AG04450 (cell line): Measurements from ENCODE around the gene MX2. TPM values are rescaled to one million over a fixed set of nuclear protein-coding genes. Genes with fewer than 3 reads are reported as not detected.
A peak's percentile ranks its signal among the peaks of the same experiment; 100 is the strongest.

Source experiments
- CTCF ChIA-PET: fragments of 300-600, 350-600 bp; formaldehyde crosslinking; extraction: SDS; loops from one replicate; lab custom pipeline; 2022; ENCODE audit warnings: antibody characterized with exemption, inconsistent platforms; lab: Charles Lee
- POLR2A ChIA-PET: fragments of 350-600 bp; formaldehyde crosslinking; extraction: SDS; loops from one replicate; lab custom pipeline; 2021; ENCODE audit warnings: antibody characterized with exemption, inconsistent platforms; lab: Yijun Ruan, JAX
- DNase-seq: peaks from one replicate; pipeline ENCODE4 v3.0.0-alpha.2; 2011; ENCODE audit warnings: low read depth, low spot score
- H3K27ac ChIP-seq: one replicate; pipeline ENCODE4 v1.5.1; 2012; ENCODE audit warnings: low read depth, low read length, control low read depth
- H3K27me3 ChIP-seq: one replicate; pipeline ENCODE4 v1.6.0; 2012; ENCODE audit warnings: low read length; ENCODE audit not compliant: control insufficient read depth, insufficient read depth
- H3K4me3 ChIP-seq: 2 replicates; pipeline ENCODE4 v1.5.1; 2011; ENCODE audit warnings: mild to moderate bottlenecking, low read depth, low read length, control low read depth
- H3K9me3 ChIP-seq: 2 replicates; pipeline ENCODE4 v1.5.1; 2012; ENCODE audit warnings: low read length; ENCODE audit not compliant: control insufficient read depth, insufficient read depth
- polyA plus RNA-seq: library from polyadenylated mRNA; depleted of rRNA; stranded (reverse); fragments of >200 nt; gene quantifications from 2 replicates; pipeline ENCODE4 v1.2.3, GENCODE V29; 2011
- TF ChIP-seq, protein P1 (sequence below): IDR thresholded peaks from 2 replicates; pipeline ENCODE4 v1.5.1; 2011; ENCODE audit warnings: low read depth, low read length, control low read depth, inconsistent platforms

The MX2 gene
- polyA plus RNA-seq, 1 experiment: 0.82 TPM

DNA sequence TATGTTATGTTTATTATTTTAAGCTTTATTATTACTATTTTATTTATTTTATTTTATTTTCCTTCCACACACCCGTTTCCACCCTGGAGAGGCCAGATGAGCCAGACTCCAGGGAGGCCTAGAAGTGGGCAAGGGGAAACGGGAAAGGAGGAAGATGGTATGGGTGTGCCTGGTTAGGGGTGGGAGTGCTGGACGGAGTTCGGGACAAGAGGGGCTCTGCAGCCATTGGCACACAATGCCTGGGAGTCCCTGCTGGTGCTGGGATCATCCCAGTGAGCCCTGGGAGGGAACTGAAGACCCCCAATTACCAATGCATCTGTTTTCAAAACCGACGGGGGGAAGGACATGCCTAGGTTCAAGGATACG is 63.7 kb downstream of the MX2 start:
- Histone ChIP-seq H3K27ac (no peak overlapping the region), H3K9me3 (no peaks in the 10 kb centered on the region; the same call in 1 of the 2 replicates), H3K27me3 (peaks cover 19% of the 10 kb centered on the region), H3K4me3 (peak overlapping the region; percentile 55)
- ChIA-PET POLR2A (no interaction called here), CTCF (no interaction called here)
- TF ChIP-seq, protein P1, sequence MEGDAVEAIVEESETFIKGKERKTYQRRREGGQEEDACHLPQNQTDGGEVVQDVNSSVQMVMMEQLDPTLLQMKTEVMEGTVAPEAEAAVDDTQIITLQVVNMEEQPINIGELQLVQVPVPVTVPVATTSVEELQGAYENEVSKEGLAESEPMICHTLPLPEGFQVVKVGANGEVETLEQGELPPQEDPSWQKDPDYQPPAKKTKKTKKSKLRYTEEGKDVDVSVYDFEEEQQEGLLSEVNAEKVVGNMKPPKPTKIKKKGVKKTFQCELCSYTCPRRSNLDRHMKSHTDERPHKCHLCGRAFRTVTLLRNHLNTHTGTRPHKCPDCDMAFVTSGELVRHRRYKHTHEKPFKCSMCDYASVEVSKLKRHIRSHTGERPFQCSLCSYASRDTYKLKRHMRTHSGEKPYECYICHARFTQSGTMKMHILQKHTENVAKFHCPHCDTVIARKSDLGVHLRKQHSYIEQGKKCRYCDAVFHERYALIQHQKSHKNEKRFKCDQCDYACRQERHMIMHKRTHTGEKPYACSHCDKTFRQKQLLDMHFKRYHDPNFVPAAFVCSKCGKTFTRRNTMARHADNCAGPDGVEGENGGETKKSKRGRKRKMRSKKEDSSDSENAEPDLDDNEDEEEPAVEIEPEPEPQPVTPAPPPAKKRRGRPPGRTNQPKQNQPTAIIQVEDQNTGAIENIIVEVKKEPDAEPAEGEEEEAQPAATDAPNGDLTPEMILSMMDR: no peak
- DNase-seq: no peak

DNA sequence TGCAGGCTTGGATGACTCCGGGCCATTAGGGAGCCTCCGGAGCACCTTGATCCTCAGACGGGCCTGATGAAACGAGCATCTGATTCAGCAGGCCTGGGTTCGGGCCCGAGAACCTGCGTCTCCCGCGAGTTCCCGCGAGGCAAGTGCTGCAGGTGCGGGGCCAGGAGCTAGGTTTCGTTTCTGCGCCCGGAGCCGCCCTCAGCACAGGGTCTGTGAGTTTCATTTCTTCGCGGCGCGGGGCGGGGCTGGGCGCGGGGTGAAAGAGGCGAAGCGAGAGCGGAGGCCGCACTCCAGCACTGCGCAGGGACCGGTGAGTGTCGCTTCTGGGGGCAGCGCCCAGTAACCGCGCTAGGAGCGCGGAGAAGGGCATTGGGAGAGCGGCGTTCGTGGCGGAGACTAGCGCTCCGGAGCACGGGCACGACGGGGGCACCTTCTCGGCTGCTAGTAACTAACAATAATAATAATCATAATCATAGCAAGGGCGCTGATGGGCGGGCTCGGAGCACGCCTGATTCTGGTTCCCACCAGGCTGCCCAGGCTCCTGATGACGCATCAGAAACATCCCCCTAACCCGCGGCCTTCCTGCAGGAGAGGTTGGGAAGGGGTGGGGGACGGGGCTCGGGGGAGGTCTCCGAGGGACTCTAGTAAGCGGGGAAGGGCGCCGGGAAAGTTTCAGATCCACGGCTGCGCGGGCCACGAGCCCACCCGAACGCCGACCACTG is 64.3 kb downstream of the MX2 start, which contains the start of gene MX1:
TSS of gene MX1 (plus strand) at position 286 of the 722 bp plus-strand sequence. CDS start 5,832 bp downstream, outside the sequence.
- no peaks in the 10 kb centered on the region for H3K9me3 ChIP-seq
- CTCF ChIA-PET: no interaction called here
- no peak for DNase-seq
- TF ChIP-seq, protein P1: no peak
- POLR2A ChIA-PET: no interaction called here
- peak within 1 kb of the TSS; percentile 55 for H3K4me3 ChIP-seq
- H3K27ac ChIP-seq: no peak within 1 kb of the TSS
- H3K27me3 ChIP-seq: peaks cover 19% of the 10 kb centered on the region

DNA sequence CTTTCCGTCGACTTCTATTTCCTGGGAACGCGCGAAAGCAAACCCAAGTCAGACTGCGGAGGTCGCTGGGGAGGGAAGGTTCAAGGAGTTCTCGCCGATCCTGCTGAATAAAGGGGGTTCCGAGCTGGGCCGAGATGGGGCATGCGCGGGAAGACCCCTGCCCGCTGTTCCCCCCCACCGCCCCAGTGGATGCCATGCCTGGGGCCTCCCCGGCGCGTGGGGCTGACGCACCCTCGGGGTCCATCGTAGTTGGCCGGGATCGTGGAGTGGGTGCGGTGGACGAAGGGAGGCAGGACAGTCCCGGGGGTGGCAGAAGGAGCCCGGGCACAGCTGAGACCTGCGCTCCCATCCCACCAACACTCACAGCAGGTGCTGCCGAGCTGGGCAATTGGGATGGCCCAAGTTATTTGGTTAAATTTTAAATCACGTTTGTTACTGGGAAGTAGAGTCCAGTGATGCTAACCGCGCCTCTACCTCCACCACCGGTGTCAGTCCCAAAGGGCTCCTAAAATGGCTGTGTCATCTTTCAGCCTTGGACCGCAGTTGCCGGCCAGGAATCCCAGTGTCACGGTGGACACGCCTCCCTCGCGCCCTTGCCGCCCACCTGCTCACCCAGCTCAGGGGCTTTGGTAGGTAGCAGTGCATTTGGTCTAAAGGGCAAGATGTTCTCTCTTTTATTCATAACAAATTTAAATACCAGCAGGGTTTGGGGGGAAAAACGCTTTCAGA is 65.0 kb downstream of the MX2 start:
- CTCF ChIA-PET: no interaction called here

DNA sequence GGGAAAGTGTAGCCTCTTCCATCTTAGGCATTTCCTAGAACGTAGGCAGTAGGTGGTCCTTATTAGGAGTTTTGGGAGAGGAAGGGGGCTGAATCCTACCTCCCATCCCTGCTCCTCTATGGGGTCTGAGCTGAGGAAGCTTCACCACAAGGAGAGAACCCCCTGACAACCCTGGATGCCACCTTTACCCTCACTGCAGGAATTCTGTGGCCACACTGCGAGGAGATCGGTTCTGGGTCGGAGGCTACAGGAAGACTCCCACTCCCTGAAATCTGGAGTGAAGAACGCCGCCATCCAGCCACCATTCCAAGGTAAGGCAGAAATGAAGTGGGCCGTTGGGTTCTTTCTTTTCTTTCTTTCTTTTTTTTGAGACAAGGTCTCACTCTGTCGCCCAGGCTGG is 65.7 kb downstream of the MX2 start:
- POLR2A ChIA-PET: no interaction called here
- Histone ChIP-seq H3K27ac (no peak overlapping the region), H3K9me3 (no peaks in the 10 kb centered on the region), H3K27me3 (peaks cover 19% of the 10 kb centered on the region), H3K4me3 (no peak overlapping the region)
- TF ChIP-seq, protein P1: no peak
- no peak for DNase-seq
- CTCF ChIA-PET: no interaction called here

More for the DNA sequence above, 65.0 kb downstream of the MX2 start:
- POLR2A ChIA-PET: no interaction called here
- no peak for DNase-seq
- Histone ChIP-seq H3K4me3 (peak overlapping the region; percentile 55), H3K27ac (no peak overlapping the region), H3K27me3 (peaks cover 19% of the 10 kb centered on the region), H3K9me3 (no peaks in the 10 kb centered on the region)
- TF ChIP-seq, protein P1: no peak

DNA sequence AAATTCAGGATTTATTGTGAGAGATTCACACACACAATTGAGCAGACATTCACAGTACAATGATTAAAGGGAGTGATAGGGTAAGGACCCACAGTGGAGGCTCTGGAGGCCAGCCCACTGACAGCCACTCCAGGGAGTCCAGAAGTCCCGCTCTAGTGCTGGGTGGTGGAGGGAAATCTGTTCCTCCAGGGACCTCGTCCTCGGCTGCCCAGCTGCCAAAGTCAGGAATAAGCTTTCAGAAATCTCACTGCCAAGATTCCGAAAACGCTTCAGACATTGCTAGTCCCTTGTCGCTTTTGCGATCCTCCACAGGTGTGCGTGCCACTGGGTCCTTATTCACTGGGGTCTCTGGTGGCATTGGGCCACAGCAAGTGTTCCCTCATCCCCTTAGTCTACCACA is 66.5 kb downstream of the MX2 start:
- TF ChIP-seq, protein P1: no peak
- no peak for DNase-seq

More for the DNA sequence above, 66.5 kb downstream of the MX2 start:
- H3K9me3 ChIP-seq: no peaks in the 10 kb centered on the region
- no peak overlapping the region for H3K4me3 ChIP-seq
- POLR2A ChIA-PET: no interaction called here
- CTCF ChIA-PET: no interaction called here
- no peak overlapping the region for H3K27ac ChIP-seq
- H3K27me3 ChIP-seq: peaks cover 19% of the 10 kb centered on the region
